ENCODE measurements around the gene EIF4G2. TPM values are rescaled to one million over a fixed set of nuclear protein-coding genes. Genes with fewer than 3 reads are reported as not detected.

The EIF4G2 gene
- total and polyA plus RNA-seq, 2 experiments from 2014 or later = 503 to 638 TPM

DNA sequence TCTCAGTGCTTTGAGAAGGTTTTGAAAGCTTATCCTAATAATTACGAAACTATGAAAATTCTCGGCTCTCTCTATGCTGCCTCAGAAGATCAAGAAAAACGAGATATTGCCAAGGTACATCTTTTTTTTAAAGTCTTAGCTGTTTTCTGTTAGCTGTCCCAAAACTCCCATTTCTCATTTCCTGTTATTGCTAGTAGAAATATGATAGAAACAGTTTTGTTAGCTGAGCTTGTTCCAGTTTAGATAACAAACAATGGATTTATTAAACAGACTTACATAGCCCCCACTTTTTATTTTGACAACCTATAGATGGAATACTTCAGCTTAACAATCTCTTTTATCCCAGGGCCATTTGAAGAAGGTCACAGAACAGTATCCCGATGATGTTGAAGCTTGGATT is 45.0 kb downstream of the EIF4G2 start:
- WGBS (ENCODE audit: low lambda C conversion rate, missing lambda C conversion rate) = 98% methylated on average over 4 of the region's 4 CpGs
- no peaks in the 10 kb centered on the region for H3K36me3 ChIP-seq (replicated peaks; ENCODE audit: insufficient read depth, low read depth)

GRCh38 chr11:10762913-10763421 is 45.8 kb downstream of the EIF4G2 start:
- H3K9me3 ChIP-seq (ENCODE audit: low read depth) = no peaks in the 10 kb centered on the region
- H3K27me3 ChIP-seq = no peaks in the 10 kb centered on the region
- H2AFZ ChIP-seq = no peak overlapping the region
- H3K9me2 ChIP-seq (replicated peaks; ENCODE audit: insufficient read depth) = no peaks in the 10 kb centered on the region
- H3K79me2 ChIP-seq = no peaks in the 10 kb centered on the region
- WGBS (ENCODE audit: low lambda C conversion rate, missing lambda C conversion rate) = 97% methylated on average over 4 of the region's 4 CpGs
- no peak for DNase-seq (ENCODE audit: low spot score)
- H3K4me1 ChIP-seq (ENCODE audit: insufficient read depth) = no peaks in the 10 kb centered on the region
- no peaks in the 10 kb centered on the region for H4K20me1 ChIP-seq (ENCODE audit: insufficient read depth, poor library complexity, severe bottlenecking)
- H3K4me3 ChIP-seq = no peak overlapping the region
- H3K27ac ChIP-seq = no peak overlapping the region
- TF ChIP-seq EZH2phosphoT487 (IDR thresholded peaks at IDR 0.05; ENCODE audit: low read depth, severe bottlenecking, unreplicated experiment) (no peak), EZH2 (IDR thresholded peaks at IDR 0.05; ENCODE audit: borderline replicate concordance) (no peak), CTCF (IDR thresholded peaks at IDR 0.05; ENCODE audit: poor library complexity) (no peak)
- H3K36me3 ChIP-seq (replicated peaks; ENCODE audit: insufficient read depth, low read depth) = no peaks in the 10 kb centered on the region
- H3K4me2 ChIP-seq = no peak overlapping the region

More for the DNA sequence above, 45.0 kb downstream of the EIF4G2 start:
- Histone ChIP-seq H3K27ac (no peak overlapping the region), H4K20me1 (ENCODE audit: insufficient read depth, poor library complexity, severe bottlenecking) (no peaks in the 10 kb centered on the region), H2AFZ (no peak overlapping the region), H3K9me2 (replicated peaks; ENCODE audit: insufficient read depth) (no peaks in the 10 kb centered on the region), H3K79me2 (no peaks in the 10 kb centered on the region), H3K4me1 (ENCODE audit: insufficient read depth) (no peaks in the 10 kb centered on the region), H3K9me3 (ENCODE audit: low read depth) (no peaks in the 10 kb centered on the region), H3K4me3 (no peak overlapping the region), H3K4me2 (no peak overlapping the region), H3K27me3 (no peaks in the 10 kb centered on the region)
- no peak for DNase-seq (ENCODE audit: low spot score)
- TF ChIP-seq CTCF (IDR thresholded peaks at IDR 0.05; ENCODE audit: poor library complexity) (no peak), EZH2 (IDR thresholded peaks at IDR 0.05; ENCODE audit: borderline replicate concordance) (no peak), EZH2phosphoT487 (IDR thresholded peaks at IDR 0.05; ENCODE audit: low read depth, severe bottlenecking, unreplicated experiment) (no peak)

DNA sequence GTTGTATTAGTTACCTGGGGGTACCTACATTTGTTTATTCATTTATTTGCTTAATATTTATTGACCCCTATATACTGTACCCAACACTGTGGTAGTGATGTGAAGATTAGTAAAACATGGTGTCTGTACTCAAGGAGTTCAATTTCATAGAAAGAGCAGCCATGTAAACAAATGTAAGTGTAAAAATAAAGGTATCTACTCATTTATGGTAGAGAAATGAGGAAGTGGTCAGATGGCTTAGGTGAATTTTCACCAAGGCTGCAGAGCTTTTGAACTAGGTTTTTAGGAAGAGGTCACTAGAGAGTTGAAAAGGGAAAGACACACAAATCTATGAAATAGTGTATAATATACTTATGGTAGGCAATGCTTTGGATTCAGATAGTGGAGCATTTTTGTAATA is 46.5 kb downstream of the EIF4G2 start:
- H3K9me2 ChIP-seq (replicated peaks; ENCODE audit: insufficient read depth) = no peaks in the 10 kb centered on the region
- H3K27ac ChIP-seq = no peak overlapping the region
- H3K36me3 ChIP-seq (replicated peaks; ENCODE audit: insufficient read depth, low read depth) = no peaks in the 10 kb centered on the region
- no peaks in the 10 kb centered on the region for H3K9me3 ChIP-seq (ENCODE audit: low read depth)
- no peak overlapping the region for H3K4me3 ChIP-seq
- no peak for DNase-seq (ENCODE audit: low spot score)
- H3K27me3 ChIP-seq = no peaks in the 10 kb centered on the region
- no peak overlapping the region for H3K4me2 ChIP-seq
- H3K79me2 ChIP-seq = no peaks in the 10 kb centered on the region
- no peaks in the 10 kb centered on the region for H4K20me1 ChIP-seq (ENCODE audit: insufficient read depth, poor library complexity, severe bottlenecking)
- no peak for TF ChIP-seq CTCF (IDR thresholded peaks at IDR 0.05; ENCODE audit: poor library complexity)
- no peak for TF ChIP-seq EZH2phosphoT487 (IDR thresholded peaks at IDR 0.05; ENCODE audit: low read depth, severe bottlenecking, unreplicated experiment)
- TF ChIP-seq EZH2 (IDR thresholded peaks at IDR 0.05; ENCODE audit: borderline replicate concordance) = no peak
- no peaks in the 10 kb centered on the region for H3K4me1 ChIP-seq (ENCODE audit: insufficient read depth)
- H2AFZ ChIP-seq = no peak overlapping the region
